NT2/D1 (cell line): ENCODE data around the gene HMG20B.

Experiments
- YY1 ChIP-seq: IDR thresholded peaks from 2 replicates; pipeline ENCODE4 v1.6.1; 2011; ENCODE audit not compliant: insufficient read length, insufficient read depth
- ZNF274 ChIP-seq: IDR thresholded peaks from 2 replicates; pipeline ENCODE4 v1.6.1; 2011; ENCODE audit warnings: mild to moderate bottlenecking, low read depth, low read length

GRCh38 chr19:3557461-3558248, 15.1 kb upstream of the HMG20B start, which contains the start of gene MFSD12:
- TF ChIP-seq ZNF274 (no peak), YY1 (no peak)
